Activated T-helper 1 cell treated with anti-CD3 and anti-CD28 coated beads, Interleukin-12 subunit alpha, Interleukin-12 subunit beta, Interleukin-2, Interleukin-4 antibody, amounts not matched to agents 30 ng/mL and 10 ng/mL and 1 ng/mL, durations not matched to agents 14 hours and 24 hours and 36 hours (primary cell): Measurements from ENCODE around the gene PIP5K1B. TPM values are rescaled to one million over a fixed set of nuclear protein-coding genes. Genes with fewer than 3 reads are reported as not detected.
A peak's percentile ranks its signal among the peaks of the same experiment; 100 is the strongest.

Experiments used
- DNase-seq: peaks from one replicate; pipeline ENCODE4 v3.0.0; 2021; ENCODE audit warnings: low spot score
- H3K27ac Mint-ChIP-seq: one replicate; pipeline ENCODE4 v1.8.0; 2021; ENCODE audit warnings: mild to moderate bottlenecking, mixed read lengths
- H3K27me3 Mint-ChIP-seq: one replicate; pipeline ENCODE4 v1.8.0; 2022; ENCODE audit warnings: mild to moderate bottlenecking, moderate library complexity, mixed read lengths; ENCODE audit not compliant: insufficient read depth
- H3K36me3 Mint-ChIP-seq: one replicate; pipeline ENCODE4 v1.8.0; 2021; ENCODE audit warnings: low read depth, mixed read lengths
- H3K4me1 Mint-ChIP-seq: one replicate; pipeline ENCODE4 v1.8.0; 2021; ENCODE audit warnings: low read depth, mixed read lengths
- H3K4me3 Mint-ChIP-seq: one replicate; pipeline ENCODE4 v1.8.0; 2021; ENCODE audit warnings: mild to moderate bottlenecking, moderate library complexity, mixed read lengths
- H3K9me3 Mint-ChIP-seq: one replicate; pipeline ENCODE4 v1.8.0; 2021; ENCODE audit warnings: mixed read lengths
- intact Hi-C: fragments of 100-400 bp; cut with micrococcal nuclease; formaldehyde crosslinking; loops from one replicate; pipeline ENCODE4 v1.15.1; 2024
- total RNA-seq: library from RNA; stranded (reverse); gene quantifications from 2 replicates; pipeline ENCODE4 v1.2.3, GENCODE V29; 2022

PIP5K1B gene
- total RNA-seq, 1 donor from 2014 or later, result 77.4 TPM

GRCh38 chr9:68793605-68794343 is 88.7 kb downstream of the PIP5K1B start:
- intact Hi-C loops, result no loop called here
- Mint-ChIP-seq H3K27me3 (no peaks in the 10 kb centered on the region), H3K4me1 (peaks cover 8% of the 10 kb centered on the region), H3K9me3 (no peaks in the 10 kb centered on the region), H3K36me3 (peaks cover 7% of the 10 kb centered on the region), H3K27ac (no peak overlapping the region), H3K4me3 (no peak overlapping the region)
- no peak for DNase-seq

DNA sequence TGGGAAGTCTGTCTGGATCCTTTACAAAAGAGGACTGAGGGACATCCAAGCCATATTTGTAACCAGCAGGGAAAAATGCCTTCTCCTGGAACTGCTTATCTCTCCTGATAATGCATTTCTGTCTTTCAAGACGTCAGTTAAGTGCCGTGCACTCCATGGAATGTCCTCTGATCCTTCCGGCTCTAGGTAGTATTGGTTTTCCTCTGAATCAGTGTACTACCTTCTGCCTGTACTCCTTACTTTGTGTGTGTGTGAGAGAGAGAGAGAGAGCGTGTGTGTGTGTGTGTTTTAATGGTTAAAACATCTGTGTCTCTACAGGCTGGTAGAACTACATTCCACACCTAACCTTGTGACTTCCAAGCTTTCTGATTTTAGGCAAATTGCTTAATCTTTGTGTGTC is 89.9 kb downstream of the PIP5K1B start:
- Mint-ChIP-seq H3K27ac (no peak overlapping the region), H3K9me3 (no peaks in the 10 kb centered on the region), H3K27me3 (no peaks in the 10 kb centered on the region), H3K36me3 (peaks cover 11% of the 10 kb centered on the region), H3K4me1 (peaks cover 9% of the 10 kb centered on the region), H3K4me3 (no peak overlapping the region)
- intact Hi-C loops, result no loop called here
- no peak for DNase-seq

GRCh38 chr9:68795411-68795810 is 90.4 kb downstream of the PIP5K1B start:
- H3K36me3 Mint-ChIP-seq, result peaks cover 11% of the 10 kb centered on the region

GRCh38 chr9:68797116-68797515 is 92.1 kb downstream of the PIP5K1B start:
- peaks cover 9% of the 10 kb centered on the region for H3K4me1 Mint-ChIP-seq
- H3K27me3 Mint-ChIP-seq, result no peaks in the 10 kb centered on the region
- no peak overlapping the region for H3K4me3 Mint-ChIP-seq
- peaks cover 11% of the 10 kb centered on the region for H3K36me3 Mint-ChIP-seq
- intact Hi-C loops, result no loop called here
- H3K9me3 Mint-ChIP-seq, result no peaks in the 10 kb centered on the region
- no peak for DNase-seq
- H3K27ac Mint-ChIP-seq, result no peak overlapping the region

More at GRCh38 chr9:68795411-68795810, 90.4 kb downstream of the PIP5K1B start:
- Mint-ChIP-seq H3K9me3 (no peaks in the 10 kb centered on the region), H3K27me3 (no peaks in the 10 kb centered on the region), H3K4me3 (no peak overlapping the region), H3K4me1 (peaks cover 9% of the 10 kb centered on the region), H3K27ac (no peak overlapping the region)
- no peak for DNase-seq
- intact Hi-C loops, result no loop called here

- H3K27me3 Mint-ChIP-seq, result no peaks in the 10 kb centered on the region
- DNase-seq, result no peak
These were observed 93.4 kb downstream of the PIP5K1B start for GRCh38 chr9:68798423-68798822.

DNA sequence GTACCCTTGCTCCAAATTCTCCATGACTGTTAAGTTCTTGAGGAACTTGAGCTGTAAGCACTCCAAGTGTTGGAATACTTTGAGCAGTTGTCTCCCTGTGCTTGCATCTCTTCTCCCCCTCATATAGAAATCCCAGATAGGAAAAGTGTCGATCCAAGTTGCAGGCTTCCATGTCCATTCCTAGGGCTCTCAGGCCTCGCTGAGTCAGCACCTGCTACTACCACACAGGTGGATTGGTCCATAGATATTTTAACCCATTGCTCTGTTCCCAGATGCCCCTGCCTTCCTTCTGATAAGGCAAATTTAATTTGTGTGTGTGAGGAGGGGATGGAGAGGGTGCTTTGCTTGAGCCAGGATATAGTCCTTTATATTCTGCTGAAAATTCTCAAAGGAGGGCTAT is 95.8 kb downstream of the PIP5K1B start:
- intact Hi-C loops, result loop anchor here (5.0 kb wide), 2 partner anchors 131 to 226 kb away; no protein-coding TSS in a partner anchor
- H3K9me3 Mint-ChIP-seq, result no peaks in the 10 kb centered on the region

More at GRCh38 chr9:68798423-68798822, 93.4 kb downstream of the PIP5K1B start:
- peaks cover 11% of the 10 kb centered on the region for H3K36me3 Mint-ChIP-seq
- peak overlapping the region; percentile 4 for H3K27ac Mint-ChIP-seq
- intact Hi-C loops, result no loop called here
- no peak overlapping the region for H3K4me3 Mint-ChIP-seq
- peaks cover 9% of the 10 kb centered on the region for H3K4me1 Mint-ChIP-seq
- no peaks in the 10 kb centered on the region for H3K9me3 Mint-ChIP-seq

GRCh38 chr9:68802525-68803015 is 97.5 kb downstream of the PIP5K1B start:
- no peak overlapping the region for H3K27ac Mint-ChIP-seq
- peaks cover 18% of the 10 kb centered on the region for H3K4me1 Mint-ChIP-seq
- H3K4me3 Mint-ChIP-seq, result no peak overlapping the region
- H3K9me3 Mint-ChIP-seq, result no peaks in the 10 kb centered on the region
- DNase-seq, result peak; percentile 31
- intact Hi-C loops, result loop anchor here (1.0 to 5.0 kb wide), 11 partner anchors 23 to 225 kb away; no protein-coding TSS in a partner anchor
- H3K27me3 Mint-ChIP-seq, result peaks cover 3% of the 10 kb centered on the region
- H3K36me3 Mint-ChIP-seq, result peaks cover 10% of the 10 kb centered on the region

More for the DNA sequence above, 95.8 kb downstream of the PIP5K1B start:
- H3K4me3 Mint-ChIP-seq, result no peak overlapping the region
- peaks cover 9% of the 10 kb centered on the region for H3K4me1 Mint-ChIP-seq
- DNase-seq, result no peak
- no peak overlapping the region for H3K27ac Mint-ChIP-seq
- no peaks in the 10 kb centered on the region for H3K27me3 Mint-ChIP-seq
- peaks cover 11% of the 10 kb centered on the region for H3K36me3 Mint-ChIP-seq

- intact Hi-C loops, result loop anchor here (5.0 kb wide), 2 partner anchors 127 to 222 kb away; no protein-coding TSS in a partner anchor
- Mint-ChIP-seq H3K27me3 (peaks cover 3% of the 10 kb centered on the region), H3K36me3 (peaks cover 1% of the 10 kb centered on the region), H3K4me3 (no peak overlapping the region), H3K9me3 (no peaks in the 10 kb centered on the region), H3K4me1 (peaks cover 9% of the 10 kb centered on the region), H3K27ac (no peak overlapping the region)
- no peak for DNase-seq
These were observed 100.2 kb downstream of the PIP5K1B start for GRCh38 chr9:68804911-68805889.

DNA sequence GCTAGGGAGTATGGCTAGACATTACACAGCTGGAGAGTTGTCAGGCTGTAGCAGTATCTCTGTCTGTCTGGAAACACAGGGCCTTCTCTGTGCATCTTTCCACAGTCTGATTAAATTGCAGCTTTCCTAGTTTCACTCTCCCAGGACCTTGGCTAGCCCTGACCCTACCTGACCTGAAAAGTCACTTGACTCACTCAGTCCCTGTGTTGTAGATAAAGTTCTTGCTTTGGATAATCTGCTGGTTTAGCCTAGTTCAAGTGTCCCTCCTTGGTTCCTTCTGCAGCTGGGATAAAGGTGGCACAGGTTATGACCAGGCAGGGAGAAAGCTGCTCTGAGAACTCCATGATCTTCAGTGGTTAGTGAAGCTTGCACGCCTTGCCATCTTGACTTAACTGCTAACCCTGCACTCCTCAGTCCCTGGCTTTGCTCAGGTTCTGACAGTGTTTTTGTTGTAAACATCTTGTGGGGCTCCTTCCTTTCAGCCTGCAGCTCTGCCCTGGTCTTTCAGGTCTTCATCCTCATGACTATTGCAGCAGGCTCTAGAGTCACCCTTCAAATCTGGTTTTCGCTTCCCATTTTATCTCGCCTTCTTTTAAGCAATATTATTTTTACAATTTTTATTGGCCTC is 101.0 kb downstream of the PIP5K1B start:
- Mint-ChIP-seq H3K36me3 (peaks cover 1% of the 10 kb centered on the region), H3K4me3 (no peak overlapping the region), H3K27ac (no peak overlapping the region), H3K4me1 (peaks cover 9% of the 10 kb centered on the region), H3K27me3 (peaks cover 3% of the 10 kb centered on the region), H3K9me3 (no peaks in the 10 kb centered on the region)
- DNase-seq, result no peak
- intact Hi-C loops, result no loop called here

DNA sequence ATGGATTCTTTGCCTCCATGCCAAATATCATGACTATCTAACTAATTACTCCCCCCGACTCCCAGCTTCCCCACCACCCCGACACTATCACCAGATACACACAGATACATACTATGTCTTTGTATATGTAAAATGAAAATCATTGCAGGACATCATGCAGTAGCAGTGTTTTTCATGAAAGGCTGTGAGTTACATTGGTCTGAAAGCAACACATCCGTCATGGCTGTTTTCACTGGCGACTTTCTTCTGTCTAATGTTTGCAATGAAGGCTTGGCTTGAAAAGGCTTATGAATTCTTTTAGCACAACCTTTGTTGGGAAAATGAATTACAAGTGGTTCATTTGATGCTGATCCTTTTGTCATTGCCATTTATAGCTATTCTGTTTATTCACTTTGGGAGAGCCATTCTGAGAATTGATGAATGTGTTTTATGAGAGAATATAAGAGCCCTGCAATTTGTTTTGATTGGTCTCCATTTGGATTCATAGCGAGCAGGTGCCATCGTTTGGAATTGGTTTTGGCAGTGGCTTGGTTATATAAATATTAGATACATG is 103.4 kb downstream of the PIP5K1B start:
- H3K9me3 Mint-ChIP-seq, result no peaks in the 10 kb centered on the region
- H3K36me3 Mint-ChIP-seq, result peaks cover 1% of the 10 kb centered on the region
- peaks cover 9% of the 10 kb centered on the region for H3K4me1 Mint-ChIP-seq
- intact Hi-C loops, result no loop called here
- DNase-seq, result no peak
- H3K4me3 Mint-ChIP-seq, result no peak overlapping the region
- H3K27me3 Mint-ChIP-seq, result peaks cover 3% of the 10 kb centered on the region
- H3K27ac Mint-ChIP-seq, result no peak overlapping the region

- Mint-ChIP-seq H3K4me3 (no peak overlapping the region), H3K9me3 (no peaks in the 10 kb centered on the region)
- DNase-seq, result no peak
These were observed 112.2 kb downstream of the PIP5K1B start for GRCh38 chr9:68817079-68817875.

More at GRCh38 chr9:68817079-68817875, 112.2 kb downstream of the PIP5K1B start:
- H3K27ac Mint-ChIP-seq, result no peak overlapping the region
- peaks cover 2% of the 10 kb centered on the region for H3K27me3 Mint-ChIP-seq
- intact Hi-C loops, result no loop called here
- no peaks in the 10 kb centered on the region for H3K4me1 Mint-ChIP-seq
- H3K36me3 Mint-ChIP-seq, result peaks cover 2% of the 10 kb centered on the region
